Epithelial cell of esophagus (primary cell): ENCODE data around the gene MTHFD1.

Experiments used
- DNase-seq: peaks from one replicate; pipeline ENCODE4 v3.0.0; 2010; ENCODE audit warnings: low read depth
- H3K4me3 ChIP-seq: 2 replicates; pipeline ENCODE4 v1.5.1; 2011; ENCODE audit warnings: mild to moderate bottlenecking, low read length, control low read depth
- TF ChIP-seq, protein P1 (sequence below): IDR thresholded peaks from 2 replicates; pipeline ENCODE4 v1.5.1; 2011; ENCODE audit warnings: low read depth, mild to moderate bottlenecking, low read length, control low read depth, inconsistent platforms; ENCODE audit not compliant: insufficient read depth; ENCODE audit errors: missing control alignments

The MTHFD1 gene

GRCh38 chr14:64394423-64394822 lies 6.3 kb downstream of the MTHFD1 start:
- TF ChIP-seq, protein P1, sequence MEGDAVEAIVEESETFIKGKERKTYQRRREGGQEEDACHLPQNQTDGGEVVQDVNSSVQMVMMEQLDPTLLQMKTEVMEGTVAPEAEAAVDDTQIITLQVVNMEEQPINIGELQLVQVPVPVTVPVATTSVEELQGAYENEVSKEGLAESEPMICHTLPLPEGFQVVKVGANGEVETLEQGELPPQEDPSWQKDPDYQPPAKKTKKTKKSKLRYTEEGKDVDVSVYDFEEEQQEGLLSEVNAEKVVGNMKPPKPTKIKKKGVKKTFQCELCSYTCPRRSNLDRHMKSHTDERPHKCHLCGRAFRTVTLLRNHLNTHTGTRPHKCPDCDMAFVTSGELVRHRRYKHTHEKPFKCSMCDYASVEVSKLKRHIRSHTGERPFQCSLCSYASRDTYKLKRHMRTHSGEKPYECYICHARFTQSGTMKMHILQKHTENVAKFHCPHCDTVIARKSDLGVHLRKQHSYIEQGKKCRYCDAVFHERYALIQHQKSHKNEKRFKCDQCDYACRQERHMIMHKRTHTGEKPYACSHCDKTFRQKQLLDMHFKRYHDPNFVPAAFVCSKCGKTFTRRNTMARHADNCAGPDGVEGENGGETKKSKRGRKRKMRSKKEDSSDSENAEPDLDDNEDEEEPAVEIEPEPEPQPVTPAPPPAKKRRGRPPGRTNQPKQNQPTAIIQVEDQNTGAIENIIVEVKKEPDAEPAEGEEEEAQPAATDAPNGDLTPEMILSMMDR: no peak
- no peak for DNase-seq
- H3K4me3 ChIP-seq: no peak overlapping the region

DNA sequence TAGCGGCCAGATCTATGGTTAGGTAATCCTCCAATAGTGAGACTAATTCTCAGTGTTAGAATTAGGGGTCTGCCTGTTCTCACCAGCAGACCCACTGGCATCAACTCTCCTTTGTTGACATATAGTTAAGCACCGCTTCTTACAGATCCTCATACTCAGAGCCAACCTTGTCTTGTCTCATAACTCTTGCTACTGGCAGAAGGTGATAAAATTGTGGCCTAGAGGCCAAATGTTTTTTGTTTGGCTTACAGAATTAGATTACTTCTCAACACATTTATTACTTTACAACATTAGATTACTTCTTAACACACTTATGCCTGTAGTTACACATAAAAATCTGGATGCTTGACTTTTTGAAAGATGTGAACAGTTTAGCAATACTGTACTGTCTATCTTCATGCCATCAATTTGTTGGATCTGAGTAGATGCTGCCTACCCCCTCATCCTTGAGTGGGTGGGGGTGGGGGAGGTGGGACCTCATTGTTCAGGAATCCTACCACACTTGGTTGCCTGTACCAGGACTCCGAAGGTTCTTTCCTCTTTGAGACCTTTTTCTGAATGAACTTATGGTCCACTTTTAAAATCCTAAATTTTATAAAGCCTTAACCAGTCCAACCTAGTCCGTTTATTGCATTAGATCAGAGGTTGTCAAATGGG lies 7.0 kb downstream of the MTHFD1 start:
- no peak overlapping the region for H3K4me3 ChIP-seq
- TF ChIP-seq, protein P1: no peak
- DNase-seq: no peak

- H3K4me3 ChIP-seq: no peak overlapping the region
- no peak for DNase-seq
These were observed 12.8 kb downstream of the MTHFD1 start for GRCh38 chr14:64400829-64401459.

GRCh38 chr14:64401949-64402348 lies 13.8 kb downstream of the MTHFD1 start:
- no peak for DNase-seq
- TF ChIP-seq, protein P1: no peak
- H3K4me3 ChIP-seq: no peak overlapping the region

More at GRCh38 chr14:64400829-64401459, 12.8 kb downstream of the MTHFD1 start:
- TF ChIP-seq, protein P1: no peak

DNA sequence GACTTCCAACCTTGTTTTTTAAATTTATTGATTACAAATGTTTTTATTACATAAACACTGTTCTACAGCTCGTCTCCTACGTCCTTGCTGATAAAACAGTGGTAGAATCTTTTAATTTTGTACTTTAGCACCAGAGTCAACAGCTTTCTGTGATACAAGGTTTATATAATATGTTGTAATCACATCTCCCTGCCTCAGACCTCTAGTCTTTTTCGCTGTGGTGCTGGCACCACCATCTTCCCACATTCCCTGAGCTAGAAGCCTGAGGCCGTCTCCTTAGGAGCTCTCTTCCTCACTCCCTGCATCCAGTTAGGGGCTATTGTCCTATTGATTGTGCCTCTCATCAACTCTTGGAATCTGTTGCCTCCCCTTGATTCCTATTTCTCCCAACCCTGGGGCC lies 17.1 kb downstream of the MTHFD1 start:
- no peak for DNase-seq
- no peak overlapping the region for H3K4me3 ChIP-seq
- TF ChIP-seq, protein P1: no peak

- no peak overlapping the region for H3K4me3 ChIP-seq
- DNase-seq: peak; percentile 16
- TF ChIP-seq, protein P1: no peak
These were observed 19.2 kb downstream of the MTHFD1 start for GRCh38 chr14:64407329-64407728.
